ENCODE data around the gene KRTAP10-11.

DNA sequence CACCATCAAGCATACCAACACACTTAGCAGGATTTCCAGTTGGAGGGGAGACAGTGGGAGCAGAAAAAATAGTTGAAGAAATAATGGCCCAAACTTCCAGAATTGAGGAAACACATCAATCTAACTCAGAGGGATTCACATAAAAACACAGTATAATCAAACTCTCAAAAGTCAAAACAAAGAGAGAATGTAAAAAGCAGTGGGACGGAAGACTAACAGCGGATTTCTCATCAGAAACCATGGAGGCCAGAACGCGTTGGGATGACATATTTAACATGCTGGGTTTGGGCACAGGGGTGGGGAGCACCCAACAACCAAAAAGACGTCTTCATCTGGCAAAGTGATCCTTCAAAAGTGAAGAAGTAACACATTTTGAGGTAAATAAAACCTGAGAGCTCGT, 26.3 kb upstream of the KRTAP10-11 start:
- no peak for TF ChIP-seq POLR2A (IDR thresholded peaks at IDR 0.05)
- TF ChIP-seq, protein P1, sequence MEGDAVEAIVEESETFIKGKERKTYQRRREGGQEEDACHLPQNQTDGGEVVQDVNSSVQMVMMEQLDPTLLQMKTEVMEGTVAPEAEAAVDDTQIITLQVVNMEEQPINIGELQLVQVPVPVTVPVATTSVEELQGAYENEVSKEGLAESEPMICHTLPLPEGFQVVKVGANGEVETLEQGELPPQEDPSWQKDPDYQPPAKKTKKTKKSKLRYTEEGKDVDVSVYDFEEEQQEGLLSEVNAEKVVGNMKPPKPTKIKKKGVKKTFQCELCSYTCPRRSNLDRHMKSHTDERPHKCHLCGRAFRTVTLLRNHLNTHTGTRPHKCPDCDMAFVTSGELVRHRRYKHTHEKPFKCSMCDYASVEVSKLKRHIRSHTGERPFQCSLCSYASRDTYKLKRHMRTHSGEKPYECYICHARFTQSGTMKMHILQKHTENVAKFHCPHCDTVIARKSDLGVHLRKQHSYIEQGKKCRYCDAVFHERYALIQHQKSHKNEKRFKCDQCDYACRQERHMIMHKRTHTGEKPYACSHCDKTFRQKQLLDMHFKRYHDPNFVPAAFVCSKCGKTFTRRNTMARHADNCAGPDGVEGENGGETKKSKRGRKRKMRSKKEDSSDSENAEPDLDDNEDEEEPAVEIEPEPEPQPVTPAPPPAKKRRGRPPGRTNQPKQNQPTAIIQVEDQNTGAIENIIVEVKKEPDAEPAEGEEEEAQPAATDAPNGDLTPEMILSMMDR (IDR thresholded peaks at IDR 0.05 in 4 of 5, conservative IDR thresholded peaks at IDR 0.05 in 1 of 5), result no peak
